Activated CD4-positive, alpha-beta T cell treated with anti-CD3 and anti-CD28 coated beads, Interleukin-2, amount 50 U/mL, for 16 hours (primary cell): ENCODE measurements around the gene CMYA5.
"Not testable (repeated sequence)": the region's sequence is repeated elsewhere in the genome, so short reads cannot be mapped to it uniquely, and the experiment has no call there.

Experiments
- DNase-seq: peaks from one replicate; pipeline ENCODE4 v3.0.0-alpha.2; 2020

CMYA5 gene

GRCh38 chr5:79703381-79703645, 13.7 kb downstream of the CMYA5 start:
- no peak for DNase-seq

GRCh38 chr5:79704553-79704952, 14.9 kb downstream of the CMYA5 start:
- DNase-seq: no peak

- DNase-seq: no peak
Measured at GRCh38 chr5:79705632-79706031, 16.0 kb downstream of the CMYA5 start.

- DNase-seq: not testable (repeated sequence)
Measured at GRCh38 chr5:79706317-79706716, 16.7 kb downstream of the CMYA5 start.

GRCh38 chr5:79707535-79707934, 17.9 kb downstream of the CMYA5 start:
- DNase-seq: no peak

GRCh38 chr5:79712741-79713140, 23.1 kb downstream of the CMYA5 start:
- DNase-seq: no peak

GRCh38 chr5:79713727-79714126, 24.1 kb downstream of the CMYA5 start:
- DNase-seq: no peak

- no peak for DNase-seq
Measured at GRCh38 chr5:79716839-79717238, 27.2 kb downstream of the CMYA5 start.

- no peak for DNase-seq
Measured at GRCh38 chr5:79720096-79720495, 30.5 kb downstream of the CMYA5 start.

GRCh38 chr5:79727451-79728355, 38.1 kb downstream of the CMYA5 start:
- no peak for DNase-seq

- peak; percentile 1 for DNase-seq
Measured at GRCh38 chr5:79728396-79728795, 38.8 kb downstream of the CMYA5 start.

- no peak for DNase-seq
Measured at GRCh38 chr5:79729679-79730078, 40.0 kb downstream of the CMYA5 start.

- DNase-seq: no peak
Measured at GRCh38 chr5:79730564-79730963, 40.9 kb downstream of the CMYA5 start.

GRCh38 chr5:79731775-79732174, 42.1 kb downstream of the CMYA5 start:
- no peak for DNase-seq

GRCh38 chr5:79736528-79737514, 47.2 kb downstream of the CMYA5 start:
- DNase-seq: peak; percentile 29

GRCh38 chr5:79738349-79738748, 48.7 kb downstream of the CMYA5 start:
- no peak for DNase-seq

GRCh38 chr5:79742549-79743136, 53.0 kb downstream of the CMYA5 start:
- DNase-seq: no peak

- no peak for DNase-seq
Measured at GRCh38 chr5:79743846-79744605, 54.4 kb downstream of the CMYA5 start.

GRCh38 chr5:79745255-79745654, 55.6 kb downstream of the CMYA5 start:
- DNase-seq: no peak

- DNase-seq: no peak
Measured at GRCh38 chr5:79746642-79747569, 57.3 kb downstream of the CMYA5 start.
